ENCODE data around the gene ARHGEF2.

- TF ChIP-seq RXRA (CRISPR knock-in tag; IDR thresholded peaks at IDR 0.05) (no peak), KDM1A (CRISPR knock-in tag; IDR thresholded peaks at IDR 0.05) (no peak), CTCF (CRISPR knock-in tag; IDR thresholded peaks at IDR 0.05) (no peak), RFX5 (IDR thresholded peaks at IDR 0.05; ENCODE audit: low read depth, low read length) (no peak), PHF20 (CRISPR knock-in tag; IDR thresholded peaks at IDR 0.05) (no peak), CBX2 (IDR thresholded peaks at IDR 0.05; ENCODE audit: low read depth, low read length) (no peak), CBX2 (CRISPR knock-in tag; IDR thresholded peaks at IDR 0.05; ENCODE audit: low read depth) (no peak), HOXD1 (CRISPR knock-in tag; IDR thresholded peaks at IDR 0.05) (no peak), JUN (CRISPR knock-in tag; IDR thresholded peaks at IDR 0.05) (no peak), HDAC6 (IDR thresholded peaks at IDR 0.05; ENCODE audit: low read depth, low read length) (no peak), HDAC2 (CRISPR knock-in tag; IDR thresholded peaks at IDR 0.05) (no peak), AKNA (CRISPR knock-in tag; IDR thresholded peaks at IDR 0.05; ENCODE audit: borderline replicate concordance) (no peak), RBM39 (IDR thresholded peaks at IDR 0.05; ENCODE audit: low read depth, low read length, poor library complexity, severe bottlenecking) (no peak), HNRNPLL (IDR thresholded peaks at IDR 0.05; ENCODE audit: low read depth, low read length, poor library complexity, severe bottlenecking) (no peak)
- TF ChIP-seq, protein P1, sequence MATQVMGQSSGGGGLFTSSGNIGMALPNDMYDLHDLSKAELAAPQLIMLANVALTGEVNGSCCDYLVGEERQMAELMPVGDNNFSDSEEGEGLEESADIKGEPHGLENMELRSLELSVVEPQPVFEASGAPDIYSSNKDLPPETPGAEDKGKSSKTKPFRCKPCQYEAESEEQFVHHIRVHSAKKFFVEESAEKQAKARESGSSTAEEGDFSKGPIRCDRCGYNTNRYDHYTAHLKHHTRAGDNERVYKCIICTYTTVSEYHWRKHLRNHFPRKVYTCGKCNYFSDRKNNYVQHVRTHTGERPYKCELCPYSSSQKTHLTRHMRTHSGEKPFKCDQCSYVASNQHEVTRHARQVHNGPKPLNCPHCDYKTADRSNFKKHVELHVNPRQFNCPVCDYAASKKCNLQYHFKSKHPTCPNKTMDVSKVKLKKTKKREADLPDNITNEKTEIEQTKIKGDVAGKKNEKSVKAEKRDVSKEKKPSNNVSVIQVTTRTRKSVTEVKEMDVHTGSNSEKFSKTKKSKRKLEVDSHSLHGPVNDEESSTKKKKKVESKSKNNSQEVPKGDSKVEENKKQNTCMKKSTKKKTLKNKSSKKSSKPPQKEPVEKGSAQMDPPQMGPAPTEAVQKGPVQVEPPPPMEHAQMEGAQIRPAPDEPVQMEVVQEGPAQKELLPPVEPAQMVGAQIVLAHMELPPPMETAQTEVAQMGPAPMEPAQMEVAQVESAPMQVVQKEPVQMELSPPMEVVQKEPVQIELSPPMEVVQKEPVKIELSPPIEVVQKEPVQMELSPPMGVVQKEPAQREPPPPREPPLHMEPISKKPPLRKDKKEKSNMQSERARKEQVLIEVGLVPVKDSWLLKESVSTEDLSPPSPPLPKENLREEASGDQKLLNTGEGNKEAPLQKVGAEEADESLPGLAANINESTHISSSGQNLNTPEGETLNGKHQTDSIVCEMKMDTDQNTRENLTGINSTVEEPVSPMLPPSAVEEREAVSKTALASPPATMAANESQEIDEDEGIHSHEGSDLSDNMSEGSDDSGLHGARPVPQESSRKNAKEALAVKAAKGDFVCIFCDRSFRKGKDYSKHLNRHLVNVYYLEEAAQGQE (IDR thresholded peaks at IDR 0.05; ENCODE audit: borderline replicate concordance in 1 of 2, low read depth in 1 of 2, low read length in 2 of 2), result no peak
These were observed 45.9 kb downstream of the ARHGEF2 start for GRCh38 chr1:155932487-155932886.

Measured in HepG2 (cell line).